Prostate gland (tissue), 2 donors: ENCODE results near the gene SH2D3C.

Experiments used
- CTCF ChIP-seq, 4 experiments: fragments of 200-600 bp in 2 of 4; fragments of 450-650 bp in 2 of 4; sonication (generic) in 2 of 4; IDR thresholded peaks; 1 replicate in 3 of 4; 2 replicates in 1 of 4; pipeline ENCODE4 v1.5.1; 2016 to 2019; ENCODE audit warnings: antibody characterized with exemption in 4 of 4, mild to moderate bottlenecking in 2 of 4, moderate library complexity in 2 of 4
- POLR2AphosphoS5 ChIP-seq: sonication (generic); formaldehyde crosslinking; IDR thresholded peaks from one replicate; pipeline ENCODE4 v1.6.1; 2017; ENCODE audit warnings: antibody characterized with exemption

GRCh38 chr9:127796225-127796813 lies 17.9 kb upstream of the SH2D3C start:
- TF ChIP-seq POLR2AphosphoS5 (peak; percentile 6), CTCF (IDR thresholded peaks at IDR 0.05) (no peak)
